ENCODE measurements around the gene ASTN2.

ASTN2 gene

GRCh38 chr9:116422119-116422979, 992.5 kb downstream of the ASTN2 start:
- H3K4me3 ChIP-seq (ENCODE audit: low read depth, low read length): no peak overlapping the region
- H3K36me3 ChIP-seq (ENCODE audit: control insufficient read depth, insufficient read depth, low read length): peaks cover 7% of the 10 kb centered on the region; the same call in 1 of the 2 replicates
- H3K9me3 ChIP-seq (ENCODE audit: control insufficient read depth, insufficient read depth, low read depth, low read length): no peaks in the 10 kb centered on the region
- no peaks in the 10 kb centered on the region for H3K4me1 ChIP-seq (ENCODE audit: control insufficient read depth, insufficient read depth, low read length)
- no peak overlapping the region for H3K9ac ChIP-seq (ENCODE audit: low read length)
- H3K27me3 ChIP-seq (ENCODE audit: control insufficient read depth, insufficient read depth, low read length): no peaks in the 10 kb centered on the region
- H3K27ac ChIP-seq (ENCODE audit: low read depth, low read length): no peak overlapping the region

DNA sequence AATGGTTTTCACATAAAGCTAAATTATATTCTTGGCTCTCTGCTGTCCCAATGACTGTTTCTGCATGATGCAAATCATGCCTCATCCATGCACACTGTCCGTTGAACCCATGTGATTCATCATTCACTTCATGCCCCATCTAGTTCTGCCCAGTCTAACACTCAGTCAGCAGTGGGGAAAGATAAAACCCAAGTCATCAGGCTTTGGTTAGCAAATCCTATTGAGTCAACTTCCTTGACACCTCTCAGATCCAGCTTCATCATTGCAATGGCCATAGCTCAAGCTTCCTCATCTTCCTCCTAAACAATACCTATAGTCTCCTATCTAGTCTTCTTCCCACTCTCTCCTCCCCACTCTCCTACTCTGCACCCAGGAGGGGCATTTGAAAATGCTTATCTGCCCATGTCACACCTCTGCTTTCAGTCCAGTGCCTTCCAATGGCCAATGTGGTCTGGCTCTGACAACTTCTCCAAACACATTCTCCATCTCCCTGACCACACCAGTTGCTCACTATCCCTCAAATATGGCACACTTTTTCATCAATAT, 993.8 kb downstream of the ASTN2 start:
- no peak overlapping the region for H3K27ac ChIP-seq (ENCODE audit: low read depth, low read length)
- H3K4me3 ChIP-seq (ENCODE audit: low read depth, low read length): no peak overlapping the region
- H3K9me3 ChIP-seq (ENCODE audit: control insufficient read depth, insufficient read depth, low read depth, low read length): no peaks in the 10 kb centered on the region
- H3K4me1 ChIP-seq (ENCODE audit: control insufficient read depth, insufficient read depth, low read length): no peaks in the 10 kb centered on the region
- no peak overlapping the region for H3K9ac ChIP-seq (ENCODE audit: low read length)
- peaks cover 7% of the 10 kb centered on the region; the same call in 1 of the 2 replicates for H3K36me3 ChIP-seq (ENCODE audit: control insufficient read depth, insufficient read depth, low read length)
- no peaks in the 10 kb centered on the region for H3K27me3 ChIP-seq (ENCODE audit: control insufficient read depth, insufficient read depth, low read length)

DNA sequence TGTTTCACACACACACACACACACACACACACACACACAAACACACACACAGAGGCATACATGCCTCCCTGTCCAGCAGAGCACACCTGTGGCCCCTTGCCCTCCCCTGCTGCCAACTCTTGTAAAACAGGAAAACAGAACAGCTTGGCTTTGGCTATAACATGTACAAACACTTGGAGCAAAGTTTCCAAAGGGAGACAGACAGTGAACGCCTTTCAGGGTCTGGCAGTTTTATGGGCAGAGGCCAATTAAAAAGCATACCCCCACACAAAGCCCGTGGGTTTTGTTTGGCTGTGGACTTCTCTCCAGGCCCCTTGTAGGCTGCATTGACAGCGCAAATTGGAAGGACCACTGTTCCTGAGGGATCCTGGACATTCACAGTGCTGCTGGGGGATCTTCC, 995.7 kb downstream of the ASTN2 start:
- no peak overlapping the region for H3K27ac ChIP-seq (ENCODE audit: low read depth, low read length)
- H3K36me3 ChIP-seq (ENCODE audit: control insufficient read depth, insufficient read depth, low read length): peaks cover 4% of the 10 kb centered on the region; the same call in 1 of the 2 replicates
- no peak overlapping the region for H3K9ac ChIP-seq (ENCODE audit: low read length)
- no peaks in the 10 kb centered on the region for H3K4me1 ChIP-seq (ENCODE audit: control insufficient read depth, insufficient read depth, low read length)
- no peaks in the 10 kb centered on the region for H3K27me3 ChIP-seq (ENCODE audit: control insufficient read depth, insufficient read depth, low read length)
- no peaks in the 10 kb centered on the region for H3K9me3 ChIP-seq (ENCODE audit: control insufficient read depth, insufficient read depth, low read depth, low read length)
- H3K4me3 ChIP-seq (ENCODE audit: low read depth, low read length): no peak overlapping the region

GRCh38 chr9:116417464-116417863, 997.4 kb downstream of the ASTN2 start:
- Histone ChIP-seq H3K9me3 (ENCODE audit: control insufficient read depth, insufficient read depth, low read depth, low read length) (no peaks in the 10 kb centered on the region), H3K4me3 (ENCODE audit: low read depth, low read length) (no peak overlapping the region), H3K27ac (ENCODE audit: low read depth, low read length) (no peak overlapping the region), H3K36me3 (ENCODE audit: control insufficient read depth, insufficient read depth, low read length) (peaks cover 4% of the 10 kb centered on the region; the same call in 1 of the 2 replicates), H3K9ac (ENCODE audit: low read length) (no peak overlapping the region), H3K27me3 (ENCODE audit: control insufficient read depth, insufficient read depth, low read length) (no peaks in the 10 kb centered on the region), H3K4me1 (ENCODE audit: control insufficient read depth, insufficient read depth, low read length) (no peaks in the 10 kb centered on the region)

GRCh38 chr9:116416421-116416820, 998.4 kb downstream of the ASTN2 start:
- H3K4me1 ChIP-seq (ENCODE audit: control insufficient read depth, insufficient read depth, low read length): no peaks in the 10 kb centered on the region
- H3K27me3 ChIP-seq (ENCODE audit: control insufficient read depth, insufficient read depth, low read length): no peaks in the 10 kb centered on the region
- H3K36me3 ChIP-seq (ENCODE audit: control insufficient read depth, insufficient read depth, low read length): peaks cover 4% of the 10 kb centered on the region; the same call in 1 of the 2 replicates
- no peak overlapping the region for H3K4me3 ChIP-seq (ENCODE audit: low read depth, low read length)
- H3K9me3 ChIP-seq (ENCODE audit: control insufficient read depth, insufficient read depth, low read depth, low read length): no peaks in the 10 kb centered on the region
- no peak overlapping the region for H3K9ac ChIP-seq (ENCODE audit: low read length)
- H3K27ac ChIP-seq (ENCODE audit: low read depth, low read length): no peak overlapping the region

DNA sequence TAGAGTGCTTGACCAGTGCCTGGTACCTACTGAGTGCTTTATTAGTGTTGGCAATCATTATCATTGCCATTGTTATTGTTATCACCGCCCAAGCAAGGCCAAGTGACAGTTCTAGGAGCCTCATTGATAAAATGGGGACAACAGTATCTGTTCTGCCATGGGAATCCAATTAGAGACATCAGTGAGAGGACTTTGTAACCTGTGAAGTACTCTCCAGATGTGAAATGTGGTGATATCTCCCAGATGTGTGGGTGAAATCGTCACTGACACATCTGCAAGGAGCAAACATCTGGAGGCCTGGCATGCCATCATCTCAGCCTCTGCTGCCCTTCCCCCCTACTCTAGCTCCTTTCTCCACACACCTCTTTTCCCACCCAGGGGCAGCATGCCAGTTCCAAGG, 1000.5 kb downstream of the ASTN2 start:
- no peaks in the 10 kb centered on the region for H3K4me1 ChIP-seq (ENCODE audit: control insufficient read depth, insufficient read depth, low read length)
- no peaks in the 10 kb centered on the region for H3K9me3 ChIP-seq (ENCODE audit: control insufficient read depth, insufficient read depth, low read depth, low read length)
- H3K4me3 ChIP-seq (ENCODE audit: low read depth, low read length): no peak overlapping the region
- no peaks in the 10 kb centered on the region for H3K36me3 ChIP-seq (ENCODE audit: control insufficient read depth, insufficient read depth, low read length)
- H3K9ac ChIP-seq (ENCODE audit: low read length): no peak overlapping the region
- H3K27me3 ChIP-seq (ENCODE audit: control insufficient read depth, insufficient read depth, low read length): no peaks in the 10 kb centered on the region
- no peak overlapping the region for H3K27ac ChIP-seq (ENCODE audit: low read depth, low read length)

- Histone ChIP-seq H3K27me3 (ENCODE audit: control insufficient read depth, insufficient read depth, low read length) (no peaks in the 10 kb centered on the region), H3K36me3 (ENCODE audit: control insufficient read depth, insufficient read depth, low read length) (no peaks in the 10 kb centered on the region), H3K27ac (ENCODE audit: low read depth, low read length) (no peak overlapping the region), H3K4me3 (ENCODE audit: low read depth, low read length) (no peak overlapping the region), H3K4me1 (ENCODE audit: control insufficient read depth, insufficient read depth, low read length) (no peaks in the 10 kb centered on the region), H3K9me3 (ENCODE audit: control insufficient read depth, insufficient read depth, low read depth, low read length) (no peaks in the 10 kb centered on the region), H3K9ac (ENCODE audit: low read length) (no peak overlapping the region)
Observed at GRCh38 chr9:116411506-116411905, 1003.4 kb downstream of the ASTN2 start.

- Histone ChIP-seq H3K27ac (ENCODE audit: low read depth, low read length) (no peak overlapping the region), H3K9ac (ENCODE audit: low read length) (no peak overlapping the region), H3K9me3 (ENCODE audit: control insufficient read depth, insufficient read depth, low read depth, low read length) (no peaks in the 10 kb centered on the region), H3K27me3 (ENCODE audit: control insufficient read depth, insufficient read depth, low read length) (no peaks in the 10 kb centered on the region), H3K36me3 (ENCODE audit: control insufficient read depth, insufficient read depth, low read length) (no peaks in the 10 kb centered on the region), H3K4me1 (ENCODE audit: control insufficient read depth, insufficient read depth, low read length) (no peaks in the 10 kb centered on the region), H3K4me3 (ENCODE audit: low read depth, low read length) (no peak overlapping the region)
Observed at GRCh38 chr9:116409638-116410037, 1005.2 kb downstream of the ASTN2 start.

- Histone ChIP-seq H3K27ac (ENCODE audit: low read depth, low read length) (no peak overlapping the region), H3K4me3 (ENCODE audit: low read depth, low read length) (no peak overlapping the region), H3K9ac (ENCODE audit: low read length) (no peak overlapping the region), H3K4me1 (ENCODE audit: control insufficient read depth, insufficient read depth, low read length) (no peaks in the 10 kb centered on the region), H3K9me3 (ENCODE audit: control insufficient read depth, insufficient read depth, low read depth, low read length) (no peaks in the 10 kb centered on the region), H3K27me3 (ENCODE audit: control insufficient read depth, insufficient read depth, low read length) (no peaks in the 10 kb centered on the region), H3K36me3 (ENCODE audit: control insufficient read depth, insufficient read depth, low read length) (no peaks in the 10 kb centered on the region)
Observed at GRCh38 chr9:116409129-116409528, 1005.7 kb downstream of the ASTN2 start.

- no peaks in the 10 kb centered on the region for H3K36me3 ChIP-seq (ENCODE audit: control insufficient read depth, insufficient read depth, low read length)
- no peaks in the 10 kb centered on the region for H3K4me1 ChIP-seq (ENCODE audit: control insufficient read depth, insufficient read depth, low read length)
- no peak overlapping the region for H3K4me3 ChIP-seq (ENCODE audit: low read depth, low read length)
- no peaks in the 10 kb centered on the region for H3K9me3 ChIP-seq (ENCODE audit: control insufficient read depth, insufficient read depth, low read depth, low read length)
- no peaks in the 10 kb centered on the region for H3K27me3 ChIP-seq (ENCODE audit: control insufficient read depth, insufficient read depth, low read length)
- H3K27ac ChIP-seq (ENCODE audit: low read depth, low read length): no peak overlapping the region
- no peak overlapping the region for H3K9ac ChIP-seq (ENCODE audit: low read length)
Observed at GRCh38 chr9:116406469-116406868, 1008.4 kb downstream of the ASTN2 start.

GRCh38 chr9:116405321-116405720, 1009.5 kb downstream of the ASTN2 start:
- no peaks in the 10 kb centered on the region for H3K9me3 ChIP-seq (ENCODE audit: control insufficient read depth, insufficient read depth, low read depth, low read length)
- no peak overlapping the region for H3K9ac ChIP-seq (ENCODE audit: low read length)
- H3K27me3 ChIP-seq (ENCODE audit: control insufficient read depth, insufficient read depth, low read length): no peaks in the 10 kb centered on the region
- no peak overlapping the region for H3K27ac ChIP-seq (ENCODE audit: low read depth, low read length)
- H3K4me1 ChIP-seq (ENCODE audit: control insufficient read depth, insufficient read depth, low read length): no peaks in the 10 kb centered on the region
- no peaks in the 10 kb centered on the region for H3K36me3 ChIP-seq (ENCODE audit: control insufficient read depth, insufficient read depth, low read length)
- H3K4me3 ChIP-seq (ENCODE audit: low read depth, low read length): no peak overlapping the region

Measured in HUES6 (cell line).